ENCODE data around the gene RAP1GAP2.
"Not testable (repeated sequence)": the region's sequence is repeated elsewhere in the genome, so short reads cannot be mapped to it uniquely, and the experiment has no call there.

The RAP1GAP2 gene

DNA sequence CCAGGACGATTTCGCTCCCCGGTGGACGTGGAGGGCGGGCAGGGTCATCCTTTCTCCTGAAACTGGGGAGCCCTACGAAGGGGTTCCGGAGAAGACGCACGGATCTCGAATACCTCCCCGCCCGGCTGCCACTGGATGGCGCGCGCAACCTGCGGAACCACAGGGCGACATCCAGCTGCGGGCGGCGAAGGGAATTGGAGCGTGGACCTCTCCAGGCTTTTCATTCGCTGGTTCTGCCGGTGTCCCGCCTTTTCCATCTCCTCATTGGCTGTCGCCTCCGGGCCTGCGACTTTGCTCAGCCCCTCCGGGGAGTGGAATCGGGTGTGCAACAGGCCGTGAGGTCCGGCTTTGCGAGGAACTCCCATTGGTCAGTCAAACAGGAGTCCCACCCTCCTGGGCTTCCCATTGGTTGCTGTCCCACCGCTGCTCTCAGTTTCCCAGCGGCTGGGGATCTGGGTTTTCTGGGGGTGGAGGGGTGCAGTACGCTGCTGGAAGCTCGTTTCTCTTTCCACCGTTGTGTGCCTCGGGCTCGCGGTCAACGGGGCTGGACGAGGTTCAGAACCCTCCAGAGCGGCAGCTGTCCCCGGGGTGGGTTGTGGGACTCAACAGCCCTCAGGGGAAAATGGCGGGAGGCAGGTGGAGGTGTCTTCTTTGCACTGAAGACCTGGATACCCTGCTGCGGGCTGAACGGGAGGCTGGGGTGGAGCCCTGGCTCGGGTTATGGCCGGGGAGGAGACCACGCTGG, 252.7 kb downstream of the RAP1GAP2 start:
- peak; percentile 90 for DNase-seq (ENCODE audit: low read depth)

DNA sequence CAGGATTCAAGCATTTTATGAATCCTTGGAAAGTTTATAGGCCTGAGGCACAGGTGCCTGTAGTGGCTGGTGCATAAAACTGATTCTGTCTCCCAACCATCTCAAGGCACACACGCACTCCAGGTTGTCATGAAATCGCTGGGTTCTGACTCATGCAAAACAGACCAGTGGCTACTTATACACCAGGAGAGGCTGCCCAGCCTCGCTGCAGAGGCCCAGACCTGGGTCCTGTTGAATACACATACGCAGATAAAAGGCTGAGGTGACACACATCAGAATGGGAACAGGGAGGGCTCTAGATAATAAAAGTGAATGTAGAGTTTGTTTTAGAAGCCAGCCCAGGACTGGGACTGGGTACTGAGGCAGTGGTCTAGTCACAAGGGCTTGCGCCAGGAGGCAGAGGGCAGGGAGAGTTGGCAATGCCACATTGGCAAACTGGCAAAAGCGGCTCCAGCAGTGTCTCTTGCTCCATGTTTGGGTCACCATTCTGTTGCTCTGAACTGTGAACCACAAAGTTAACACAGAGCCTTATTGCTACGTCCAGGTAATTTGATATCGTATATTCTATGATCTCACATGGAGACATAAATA, 253.6 kb downstream of the RAP1GAP2 start:
- no peak for DNase-seq (ENCODE audit: low read depth)

DNA sequence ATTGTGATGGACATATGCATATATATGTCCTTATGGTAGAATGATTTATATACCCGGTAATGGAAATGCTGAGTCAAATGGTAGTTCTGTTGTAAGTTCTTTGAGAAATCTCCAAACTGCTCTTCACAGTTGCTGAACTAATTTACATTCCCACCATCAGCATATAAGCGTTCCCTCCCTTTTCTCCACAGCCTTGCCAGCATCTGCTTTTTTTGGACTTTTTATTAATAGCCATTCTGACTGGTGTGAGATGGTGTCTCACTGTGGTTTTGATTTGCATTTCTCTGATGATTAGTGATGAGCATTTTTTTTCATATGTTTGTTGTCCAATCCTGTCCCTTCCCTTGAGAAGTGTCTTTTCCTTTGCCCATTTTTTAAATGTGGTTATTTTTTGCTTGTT, 258.6 kb downstream of the RAP1GAP2 start:
- DNase-seq (ENCODE audit: low read depth) = not testable (repeated sequence)

DNA sequence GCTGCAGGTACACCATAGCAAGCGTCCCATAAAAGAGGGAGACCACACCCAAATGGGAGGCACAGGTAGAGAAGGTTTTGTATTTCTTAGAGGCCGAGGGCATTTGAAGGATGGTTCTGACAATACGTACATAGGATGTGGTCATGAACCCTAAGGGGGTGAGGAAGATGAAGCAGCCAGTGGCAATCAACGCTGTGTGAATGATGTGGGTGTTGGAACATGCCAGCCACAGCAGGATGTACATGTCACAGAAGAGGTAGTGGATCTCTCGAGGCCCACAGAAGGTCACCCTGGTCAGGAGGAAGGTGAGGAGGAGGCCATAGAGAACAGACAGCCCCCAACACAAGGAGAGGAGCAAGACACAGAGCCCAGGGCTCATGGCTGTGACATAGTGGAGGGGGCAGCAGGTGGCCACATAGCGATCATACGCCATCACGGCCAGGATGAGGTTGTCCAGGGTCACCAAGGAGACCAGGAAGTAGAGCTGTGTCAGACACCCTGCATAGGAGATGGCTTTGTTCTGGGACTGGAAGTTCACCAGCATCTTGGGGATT, 266.7 kb downstream of the RAP1GAP2 start:
- DNase-seq (ENCODE audit: low read depth) = not testable (repeated sequence)

DNA sequence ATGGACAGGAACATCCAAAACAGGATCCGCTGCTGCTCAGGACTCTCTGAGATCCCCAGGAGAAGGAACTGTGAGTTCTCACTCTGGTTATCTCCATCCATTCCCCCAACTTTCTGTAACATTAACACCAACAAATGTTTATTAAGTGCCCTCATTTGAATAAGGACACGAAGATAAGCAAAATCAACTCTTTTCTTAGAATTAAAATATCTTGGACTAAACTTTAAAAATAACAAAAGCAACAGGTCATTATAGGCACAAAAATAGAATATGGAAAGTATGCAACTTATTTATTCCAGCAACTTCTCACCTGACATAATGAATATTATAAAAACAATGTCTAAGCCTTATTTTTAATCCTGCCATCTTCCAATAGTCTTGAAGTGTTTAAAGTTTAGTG, 267.3 kb downstream of the RAP1GAP2 start, which contains the start of gene OR1D5:
Gene OR1D5, minus strand, starts transcription at position 101 of the 400 bp plus-strand sequence. Its CDS starts 0 bp downstream, at position 101.
- not testable (repeated sequence) for DNase-seq (ENCODE audit: low read depth)

DNA sequence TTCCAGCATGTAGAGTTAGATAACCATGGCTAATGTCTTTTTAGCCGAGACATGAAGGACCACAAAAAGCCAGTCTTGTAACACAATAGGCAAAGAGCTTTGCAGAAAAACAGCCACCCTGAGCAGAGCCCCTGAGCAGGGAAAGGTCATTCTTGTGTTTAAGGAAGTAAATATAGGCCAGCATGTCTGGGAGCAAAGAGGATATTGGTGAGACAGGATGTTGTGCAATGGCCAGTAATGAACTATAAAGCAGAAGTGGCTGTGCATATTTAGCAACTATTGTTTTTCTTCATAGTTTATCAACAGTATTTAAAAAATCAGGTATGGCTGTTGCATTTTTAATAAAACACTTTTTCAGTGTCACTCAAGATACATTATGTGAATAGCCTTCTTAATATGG, 269.0 kb downstream of the RAP1GAP2 start:
- not testable (repeated sequence) for DNase-seq (ENCODE audit: low read depth)

DNA sequence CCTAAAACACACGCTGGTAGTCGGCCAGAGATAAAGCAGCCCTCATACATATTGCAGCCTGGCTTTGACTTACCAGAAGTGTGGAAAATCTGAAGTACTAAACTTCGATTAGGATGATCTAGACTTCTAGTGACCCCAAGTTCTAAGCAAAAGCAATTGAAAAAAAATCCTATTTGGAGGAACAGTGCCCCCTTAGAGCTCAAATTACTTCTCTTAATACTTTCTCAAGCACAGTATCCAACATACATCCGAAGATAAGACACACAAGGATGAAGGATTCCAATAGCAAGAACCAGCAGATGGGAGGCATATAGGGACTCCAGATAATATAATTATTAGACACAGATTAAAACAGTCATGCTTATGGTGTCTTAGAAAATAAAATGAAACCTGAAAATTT, 277.6 kb downstream of the RAP1GAP2 start:
- DNase-seq (ENCODE audit: low read depth) = not testable (repeated sequence)
